Loucy (cell line): Measurements from ENCODE around the gene GREB1.

Source experiments
- H2AFZ ChIP-seq: fragments of 200-600 bp; sonication (generic); 2 replicates; pipeline ENCODE4 v1.6.0; 2016; ENCODE audit warnings: antibody characterized with exemption, mild to moderate bottlenecking, low read length, moderate library complexity
- H3F3A ChIP-seq: fragments of 200-600 bp; 2 replicates; pipeline ENCODE4 v1.6.0; 2016; ENCODE audit warnings: antibody characterized with exemption, low read depth, mild to moderate bottlenecking
- H3K27me3 ChIP-seq: fragments of 200-600 bp; sonication (generic); 2 replicates; pipeline ENCODE4 v1.6.1; 2014; ENCODE audit warnings: low read length, mild to moderate bottlenecking; ENCODE audit not compliant: insufficient read depth, poor library complexity, severe bottlenecking
- H3K36me3 ChIP-seq: fragments of 200-600 bp; sonication (generic); 2 replicates; pipeline ENCODE4 v1.6.1; 2016; ENCODE audit warnings: low read length; ENCODE audit not compliant: insufficient read depth
- H3K4me1 ChIP-seq: fragments of 200-600 bp; sonication (generic); 2 replicates; pipeline ENCODE4 v1.5.1; 2014; ENCODE audit warnings: low read length, mild to moderate bottlenecking; ENCODE audit not compliant: insufficient read depth, poor library complexity, severe bottlenecking
- H3K4me2 ChIP-seq: fragments of 200-600 bp; sonication (generic); 2 replicates; pipeline ENCODE4 v1.6.0; 2014; ENCODE audit warnings: antibody characterized with exemption, low read length, low read depth, mild to moderate bottlenecking; ENCODE audit not compliant: poor library complexity, severe bottlenecking
- H3K4me3 ChIP-seq: fragments of 200-600 bp; sonication (generic); 2 replicates; pipeline ENCODE4 v1.5.1; 2014; ENCODE audit warnings: low read length, mild to moderate bottlenecking, mixed read lengths; ENCODE audit not compliant: poor library complexity, severe bottlenecking
- H3K79me2 ChIP-seq: fragments of 200-600 bp; sonication (generic); 2 replicates; pipeline ENCODE4 v1.6.1; 2014; ENCODE audit warnings: low read length; ENCODE audit not compliant: insufficient read depth
- H3K9ac ChIP-seq: fragments of 200-600 bp; sonication (generic); 2 replicates; pipeline ENCODE4 v1.6.0; 2014; ENCODE audit warnings: mild to moderate bottlenecking, low read depth, low read length, moderate library complexity; ENCODE audit not compliant: poor library complexity, severe bottlenecking
- H3K9me2 ChIP-seq: fragments of 200-600 bp; sonication (generic); replicated peaks from 2 replicates; pipeline ENCODE4 v1.6.1; 2016; ENCODE audit warnings: low read depth, low read length, mixed read lengths
- H3K9me3 ChIP-seq: fragments of 200-600 bp; sonication (generic); 2 replicates; pipeline ENCODE4 v1.6.1; 2014; ENCODE audit warnings: mild to moderate bottlenecking, antibody characterized with exemption, low read length, low read depth; ENCODE audit not compliant: insufficient read depth
- H4K20me1 ChIP-seq: fragments of 200-600 bp; sonication (generic); 2 replicates; pipeline ENCODE4 v1.6.0; 2014; ENCODE audit warnings: antibody characterized with exemption, low read length, mild to moderate bottlenecking; ENCODE audit not compliant: insufficient read depth, poor library complexity, severe bottlenecking
- EZH2phosphoT487 ChIP-seq: fragments of 200-600 bp; IDR thresholded peaks from 2 replicates; pipeline ENCODE4 v1.6.1; 2018; ENCODE audit warnings: antibody characterized with exemption, mild to moderate bottlenecking, moderate library complexity, borderline replicate concordance
- TF ChIP-seq, protein P1 (sequence below): fragments of 200-600 bp; sonication (generic); conservative IDR thresholded peaks from 2 replicates; pipeline ENCODE4 v1.5.1; 2014; ENCODE audit warnings: mild to moderate bottlenecking, antibody characterized with exemption, low read length

Gene GREB1

GRCh38 chr2:11631462-11631861 is 97.6 kb downstream of the GREB1 start:
- H3K27me3 ChIP-seq, result no peaks in the 10 kb centered on the region
- no peaks in the 10 kb centered on the region for H3K36me3 ChIP-seq
- no peaks in the 10 kb centered on the region for H3K79me2 ChIP-seq
- H3K9me3 ChIP-seq, result no peaks in the 10 kb centered on the region
- H3K4me2 ChIP-seq, result no peak overlapping the region
- H3K4me3 ChIP-seq, result no peak overlapping the region
- no peaks in the 10 kb centered on the region for H3K4me1 ChIP-seq
- no peak for TF ChIP-seq EZH2phosphoT487
- TF ChIP-seq, protein P1, sequence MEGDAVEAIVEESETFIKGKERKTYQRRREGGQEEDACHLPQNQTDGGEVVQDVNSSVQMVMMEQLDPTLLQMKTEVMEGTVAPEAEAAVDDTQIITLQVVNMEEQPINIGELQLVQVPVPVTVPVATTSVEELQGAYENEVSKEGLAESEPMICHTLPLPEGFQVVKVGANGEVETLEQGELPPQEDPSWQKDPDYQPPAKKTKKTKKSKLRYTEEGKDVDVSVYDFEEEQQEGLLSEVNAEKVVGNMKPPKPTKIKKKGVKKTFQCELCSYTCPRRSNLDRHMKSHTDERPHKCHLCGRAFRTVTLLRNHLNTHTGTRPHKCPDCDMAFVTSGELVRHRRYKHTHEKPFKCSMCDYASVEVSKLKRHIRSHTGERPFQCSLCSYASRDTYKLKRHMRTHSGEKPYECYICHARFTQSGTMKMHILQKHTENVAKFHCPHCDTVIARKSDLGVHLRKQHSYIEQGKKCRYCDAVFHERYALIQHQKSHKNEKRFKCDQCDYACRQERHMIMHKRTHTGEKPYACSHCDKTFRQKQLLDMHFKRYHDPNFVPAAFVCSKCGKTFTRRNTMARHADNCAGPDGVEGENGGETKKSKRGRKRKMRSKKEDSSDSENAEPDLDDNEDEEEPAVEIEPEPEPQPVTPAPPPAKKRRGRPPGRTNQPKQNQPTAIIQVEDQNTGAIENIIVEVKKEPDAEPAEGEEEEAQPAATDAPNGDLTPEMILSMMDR, result no peak
- H2AFZ ChIP-seq, result no peak overlapping the region
- no peaks in the 10 kb centered on the region for H4K20me1 ChIP-seq
- H3K9me2 ChIP-seq, result no peaks in the 10 kb centered on the region
- H3F3A ChIP-seq, result no peaks in the 10 kb centered on the region
- no peak overlapping the region for H3K9ac ChIP-seq

DNA sequence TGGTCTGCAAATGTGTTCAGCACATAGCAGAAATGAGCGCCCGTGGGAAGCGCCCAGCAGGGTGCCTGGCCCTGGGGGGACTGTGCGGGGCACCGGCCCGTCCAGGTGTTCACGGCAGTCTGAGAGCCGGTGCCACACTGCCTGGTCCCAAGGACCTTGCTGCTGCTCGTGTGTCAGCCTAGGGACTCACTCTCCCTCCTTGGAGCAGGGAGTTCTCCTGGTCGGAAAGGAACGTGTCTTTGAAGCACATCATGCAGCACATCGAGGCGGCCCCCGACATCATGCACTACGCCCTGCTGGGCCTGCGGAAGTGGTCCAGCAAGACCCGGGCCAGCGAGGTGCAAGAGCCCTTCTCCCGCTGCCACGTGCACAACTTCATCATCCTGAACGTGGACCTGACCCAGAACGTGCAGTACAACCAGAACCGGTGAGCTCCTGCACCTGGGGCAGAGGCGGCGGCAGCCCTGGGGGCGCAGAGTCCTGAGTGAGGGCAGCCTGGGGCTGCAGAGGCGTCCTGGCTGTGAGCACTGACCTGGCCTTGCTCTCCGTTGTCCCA is 100.2 kb downstream of the GREB1 start:
- H3K27me3 ChIP-seq, result no peaks in the 10 kb centered on the region

DNA sequence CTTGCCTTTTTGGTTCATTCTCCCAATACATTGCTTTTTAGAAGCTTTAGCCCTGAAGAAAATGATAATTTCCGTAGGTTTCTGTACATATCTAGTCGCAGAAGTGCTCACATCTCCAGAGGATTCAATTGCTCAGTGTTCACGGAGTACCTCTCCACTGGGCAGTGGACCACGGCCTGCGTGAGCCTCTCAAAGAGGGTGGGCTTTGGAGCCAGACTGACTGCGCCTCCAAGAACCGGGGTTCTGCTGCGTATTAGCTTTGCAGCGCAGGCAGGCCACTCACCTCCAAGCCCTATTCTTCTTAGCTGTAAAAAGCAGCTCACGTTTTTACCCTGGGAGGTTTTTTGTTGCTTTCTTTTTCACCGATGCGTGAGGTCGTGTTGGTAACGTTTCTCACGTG is 100.7 kb downstream of the GREB1 start:
- Histone ChIP-seq H3K4me2 (no peak overlapping the region), H3F3A (no peaks in the 10 kb centered on the region), H2AFZ (no peak overlapping the region), H4K20me1 (no peaks in the 10 kb centered on the region), H3K9me3 (no peaks in the 10 kb centered on the region), H3K36me3 (no peaks in the 10 kb centered on the region), H3K9me2 (no peaks in the 10 kb centered on the region), H3K4me3 (no peak overlapping the region), H3K79me2 (no peaks in the 10 kb centered on the region), H3K27me3 (no peaks in the 10 kb centered on the region), H3K9ac (no peak overlapping the region), H3K4me1 (no peaks in the 10 kb centered on the region)
- TF ChIP-seq, protein P1, result no peak
- no peak for TF ChIP-seq EZH2phosphoT487

More for the DNA sequence above, 100.2 kb downstream of the GREB1 start:
- H4K20me1 ChIP-seq, result no peaks in the 10 kb centered on the region
- H3K9me3 ChIP-seq, result no peaks in the 10 kb centered on the region
- no peak overlapping the region for H3K4me3 ChIP-seq
- TF ChIP-seq, protein P1, result no peak
- no peak for TF ChIP-seq EZH2phosphoT487
- no peak overlapping the region for H2AFZ ChIP-seq
- no peak overlapping the region for H3K9ac ChIP-seq
- no peaks in the 10 kb centered on the region for H3K9me2 ChIP-seq
- H3K36me3 ChIP-seq, result no peaks in the 10 kb centered on the region
- H3K79me2 ChIP-seq, result no peaks in the 10 kb centered on the region
- H3K4me1 ChIP-seq, result no peaks in the 10 kb centered on the region
- no peak overlapping the region for H3K4me2 ChIP-seq
- H3F3A ChIP-seq, result no peaks in the 10 kb centered on the region
